ENCODE results near the gene RSPH9.
"Not testable (repeated sequence)": the region's sequence is repeated elsewhere in the genome, so short reads cannot be mapped to it uniquely, and the experiment has no call there.

RSPH9 gene

DNA sequence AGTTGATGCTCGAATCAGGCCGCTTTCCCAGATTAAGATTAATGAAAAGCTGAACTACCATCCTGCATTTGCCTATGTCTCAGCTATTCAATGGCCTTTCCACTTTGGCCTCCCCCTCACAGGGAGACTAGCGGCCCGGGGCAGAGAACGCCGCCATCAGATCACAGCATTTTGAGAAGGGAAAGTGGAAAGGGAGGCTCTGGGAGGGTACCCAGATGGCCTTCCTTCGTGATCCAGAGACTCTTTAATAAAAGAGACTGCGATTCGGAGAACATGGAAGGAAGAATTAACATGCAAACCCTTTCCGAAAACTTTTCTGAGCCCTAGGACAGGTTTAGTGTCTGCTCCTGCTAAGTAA, 42.2 kb downstream of the RSPH9 start:
- DNase-seq (ENCODE audit: low read depth) = no peak

DNA sequence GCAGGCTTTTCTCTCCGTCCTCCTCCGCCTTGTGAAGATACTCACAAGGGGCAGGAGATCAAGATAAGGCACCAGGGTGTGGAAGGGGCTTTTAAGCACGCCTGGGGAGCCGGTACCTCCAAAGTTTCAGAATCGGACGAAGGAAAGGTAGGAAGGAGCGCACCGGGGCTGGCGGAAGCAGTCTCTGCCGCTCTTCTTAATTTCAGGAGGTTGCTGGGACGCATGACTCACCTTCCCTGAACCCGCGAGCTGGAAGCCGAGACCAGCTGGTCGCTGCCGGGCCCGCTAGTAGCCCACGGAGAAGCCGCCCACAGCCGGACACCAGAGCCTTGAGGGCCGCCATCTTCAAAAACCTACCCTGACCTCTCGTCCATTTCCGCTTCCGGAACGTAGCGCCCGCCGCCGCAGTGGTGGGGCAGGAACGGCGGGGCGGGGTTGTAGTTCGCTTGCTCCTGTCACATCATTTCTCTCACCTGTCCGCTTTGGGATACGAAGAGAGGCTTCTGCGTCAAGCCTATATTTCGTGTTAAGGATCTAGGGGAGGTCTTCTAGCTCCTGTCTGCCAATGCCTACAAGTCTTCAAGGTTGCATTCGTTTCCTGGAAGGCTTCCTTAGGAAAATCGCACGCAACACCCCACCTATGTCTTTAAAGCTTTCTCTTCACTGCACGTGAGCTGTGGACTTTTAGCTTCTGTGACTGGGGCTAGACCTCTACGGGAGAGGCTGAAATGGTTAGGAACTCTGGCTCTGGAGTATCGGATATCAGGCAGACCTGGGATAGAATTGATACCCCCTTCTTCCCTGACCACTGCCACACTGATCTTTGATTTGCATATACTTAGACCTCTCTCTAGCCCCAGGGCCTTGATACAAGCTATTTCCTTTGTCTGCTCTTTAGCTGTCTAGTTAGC, 42.9 kb downstream of the RSPH9 start, which contains the start of gene MRPS18A:
Gene MRPS18A (minus strand): TSS at position 355 of the 911 bp plus-strand sequence. CDS start 12 bp downstream, at position 343.
- no peak for DNase-seq (ENCODE audit: low read depth)

DNA sequence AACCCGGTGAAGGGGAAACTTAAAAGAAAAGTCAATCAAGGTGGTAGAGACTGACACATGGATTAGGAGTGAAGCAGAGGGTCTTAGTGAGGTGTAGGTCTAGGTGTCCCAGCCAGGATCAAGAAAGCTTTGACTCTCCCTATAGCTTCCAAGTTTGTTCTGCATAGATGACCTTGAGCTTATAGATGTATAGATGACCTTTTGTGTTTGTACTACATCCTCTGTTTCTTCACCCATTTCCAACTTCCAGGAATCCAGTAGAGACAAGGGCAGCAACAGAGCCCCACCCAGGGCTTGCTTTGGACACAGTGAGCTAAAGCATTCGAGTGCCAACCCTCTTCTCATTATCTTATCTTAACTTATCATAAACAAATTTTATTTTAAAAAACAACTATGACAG, 44.6 kb downstream of the RSPH9 start:
- no peak for DNase-seq (ENCODE audit: low read depth)

DNA sequence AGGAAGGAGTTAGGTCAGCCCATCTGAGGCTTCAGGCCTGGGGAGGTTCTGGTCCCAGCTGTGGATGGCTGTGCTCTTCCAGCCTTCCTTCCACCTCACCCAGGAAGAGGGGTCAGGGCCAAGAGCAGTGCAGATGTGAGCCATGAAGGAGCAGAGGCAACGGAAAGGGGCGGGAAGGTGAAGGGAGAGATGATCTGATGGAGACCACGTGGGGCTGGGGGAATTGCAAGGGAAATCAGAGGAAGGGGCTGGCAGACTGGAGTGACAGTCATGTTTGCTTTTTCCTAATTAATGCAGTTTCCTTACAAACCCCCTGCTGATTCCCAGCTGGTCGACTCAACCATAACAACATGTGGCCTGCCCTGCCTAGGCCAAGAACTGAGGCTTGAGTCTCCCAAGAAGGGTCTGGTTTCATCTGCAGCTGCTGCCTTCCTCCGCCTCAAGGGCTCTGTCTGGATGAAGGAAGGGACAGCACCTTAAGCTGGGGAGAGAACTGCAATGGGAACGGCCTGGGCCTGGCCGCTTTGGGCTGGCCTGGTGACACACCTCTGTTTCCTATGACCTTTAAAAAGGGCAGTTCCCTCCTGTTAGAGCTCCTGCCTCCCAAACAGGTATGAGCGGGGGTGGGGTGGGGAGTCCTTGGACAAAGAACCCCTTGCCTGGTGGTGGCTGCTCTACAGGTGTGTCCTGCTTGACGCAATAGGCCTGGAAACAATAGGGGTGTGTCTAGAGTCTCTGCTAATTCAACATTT, 50.6 kb downstream of the RSPH9 start:
- DNase-seq (ENCODE audit: low read depth) = no peak

DNA sequence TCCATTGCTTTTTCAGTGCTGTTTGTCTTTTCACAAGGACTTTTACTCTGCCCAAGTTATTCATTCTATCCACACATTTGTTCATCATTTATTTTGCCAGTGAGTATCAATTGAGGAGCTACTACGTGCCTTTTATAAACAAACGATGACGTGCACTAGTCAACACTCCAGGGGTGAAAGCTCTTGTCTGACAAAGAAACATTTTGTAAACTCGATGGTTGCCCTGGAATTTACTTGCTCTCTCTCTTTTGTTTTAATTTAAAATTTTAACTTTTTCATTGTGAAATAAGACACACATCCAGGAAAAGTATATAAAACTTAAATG, 51.1 kb downstream of the RSPH9 start:
- no peak for DNase-seq (ENCODE audit: low read depth)

DNA sequence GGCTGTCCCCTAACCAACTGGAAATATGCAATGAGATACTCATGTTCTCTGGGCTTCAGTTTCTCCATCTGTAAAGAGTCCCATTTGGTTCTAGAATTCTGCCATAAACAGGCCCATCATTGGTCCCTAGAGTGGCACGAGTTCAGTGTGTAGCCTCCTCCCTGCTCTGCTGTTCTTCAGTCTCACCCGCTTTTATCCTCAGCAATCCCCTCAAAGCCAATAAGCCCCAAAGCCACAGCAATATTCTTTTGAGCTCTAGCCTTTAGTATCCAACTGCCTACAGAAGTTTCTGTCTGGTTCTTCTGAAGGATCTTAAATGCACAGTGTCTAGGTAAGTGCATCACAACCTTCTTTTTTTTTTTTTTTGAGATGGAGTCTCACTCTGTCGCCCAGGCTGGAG, 52.6 kb downstream of the RSPH9 start:
- DNase-seq (ENCODE audit: low read depth) = no peak

DNA sequence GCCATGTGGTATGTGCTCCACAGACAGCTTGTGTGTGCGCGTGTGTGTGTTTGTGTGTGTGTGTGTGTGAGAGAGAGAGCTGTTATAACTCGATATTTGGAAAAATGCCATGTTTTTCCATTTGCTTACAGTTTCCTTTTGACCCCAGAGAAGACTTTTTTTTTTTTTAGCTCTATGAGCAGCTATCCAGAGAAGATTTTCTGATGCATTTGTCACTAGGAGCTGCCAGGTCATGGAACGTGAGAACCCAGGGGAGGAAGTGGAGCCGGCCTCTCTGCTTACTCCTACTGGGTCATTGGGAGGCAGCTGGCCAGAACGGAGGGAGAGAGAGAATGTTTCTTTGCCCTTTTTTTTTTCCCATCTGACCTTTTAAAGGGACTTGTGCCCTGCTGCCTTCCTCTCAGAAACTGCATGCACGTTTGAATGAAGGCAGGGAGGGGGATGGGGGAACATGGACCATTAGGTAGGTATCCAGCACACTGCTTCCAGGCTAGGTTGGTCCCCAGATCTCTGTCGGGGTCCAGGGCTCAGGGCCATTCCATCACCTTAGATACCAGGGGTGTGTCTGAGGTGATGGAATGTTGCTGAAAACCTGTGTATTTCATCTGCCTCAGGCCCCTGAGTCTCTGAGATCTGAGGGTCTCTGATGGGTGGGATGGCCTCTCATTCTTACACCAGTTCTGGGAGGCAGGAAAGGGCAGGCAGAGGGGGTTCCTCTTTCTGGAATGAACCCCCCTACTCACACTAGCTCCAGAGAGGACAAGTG, 53.9 kb downstream of the RSPH9 start:
- DNase-seq (ENCODE audit: low read depth) = no peak

DNA sequence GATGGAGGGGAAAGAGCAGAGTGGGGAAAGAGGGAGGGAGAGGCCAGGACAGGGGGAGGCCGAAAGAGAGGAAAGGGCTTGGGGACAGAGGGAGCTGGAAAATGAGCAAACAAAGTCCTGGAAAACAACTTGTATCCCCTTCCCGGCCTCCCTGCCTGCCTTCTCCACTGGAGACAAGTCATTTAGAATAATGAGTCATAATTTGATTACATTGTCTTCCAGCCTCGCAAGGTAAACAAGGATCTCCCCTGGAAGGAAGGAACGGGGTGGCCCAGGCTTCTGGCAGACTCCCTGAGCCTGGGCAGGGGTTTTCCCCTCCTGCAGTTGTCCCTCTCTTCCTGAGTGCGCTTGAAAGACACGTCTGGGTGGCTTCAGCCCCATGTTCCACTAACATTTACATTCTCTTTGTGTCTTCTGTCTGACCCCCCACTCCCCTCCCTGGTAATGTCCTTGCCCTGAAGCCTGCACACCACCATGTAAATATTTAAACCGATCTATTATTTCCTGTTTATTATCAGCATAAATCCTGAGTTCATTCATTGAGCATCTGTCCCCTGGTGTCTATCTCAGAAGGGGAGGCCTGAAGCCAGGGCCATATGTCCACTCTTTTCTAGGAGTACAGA, 54.8 kb downstream of the RSPH9 start:
- no peak for DNase-seq (ENCODE audit: low read depth)

DNA sequence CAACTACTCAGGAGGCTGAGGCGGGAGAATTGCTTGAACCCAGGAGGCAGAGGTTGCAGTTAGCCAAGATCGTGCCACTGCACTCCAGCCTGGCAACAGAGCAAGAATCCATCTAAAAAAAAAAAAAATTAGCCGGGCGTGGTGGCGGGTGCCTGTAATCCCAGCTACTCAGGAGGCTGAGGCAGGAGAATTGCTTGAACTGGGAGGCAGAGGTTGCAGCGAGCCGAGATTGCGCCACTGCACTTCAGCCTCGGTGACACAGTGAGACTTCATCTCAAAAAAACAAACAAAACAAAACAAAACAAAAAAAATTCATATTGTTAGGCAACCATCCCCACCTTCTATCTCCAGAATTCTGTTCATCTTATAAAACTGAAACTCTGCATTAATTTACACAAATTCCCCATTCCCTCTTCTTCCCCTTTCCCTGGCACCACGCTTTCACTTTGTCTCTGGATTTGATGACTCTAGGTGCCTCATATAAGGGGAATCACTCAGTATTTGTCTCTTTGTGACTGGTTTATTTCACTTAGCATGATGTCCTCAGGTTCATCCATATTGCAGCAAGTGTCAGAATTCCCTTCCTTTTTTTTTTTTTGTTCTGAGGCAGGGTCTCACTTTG, 56.2 kb downstream of the RSPH9 start:
- DNase-seq (ENCODE audit: low read depth) = not testable (repeated sequence)

DNA sequence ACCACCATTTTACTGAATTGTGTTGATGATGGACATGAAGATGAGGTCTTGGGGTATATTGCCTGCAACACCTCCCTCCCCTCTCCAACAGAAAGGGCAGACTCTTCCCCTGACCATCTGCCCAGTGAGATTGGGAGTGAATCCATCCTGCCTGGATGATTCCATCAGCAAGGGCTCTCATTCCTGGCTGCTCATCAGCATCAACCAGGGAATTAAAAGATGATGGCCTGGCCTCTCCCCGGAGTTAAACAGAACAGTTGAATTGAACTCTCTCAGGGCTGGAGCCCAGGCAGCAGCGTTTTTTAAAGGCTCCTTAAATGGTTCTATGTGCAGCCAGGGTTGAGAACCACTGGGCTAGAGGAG, 57.3 kb downstream of the RSPH9 start:
- DNase-seq (ENCODE audit: low read depth) = no peak

DNA sequence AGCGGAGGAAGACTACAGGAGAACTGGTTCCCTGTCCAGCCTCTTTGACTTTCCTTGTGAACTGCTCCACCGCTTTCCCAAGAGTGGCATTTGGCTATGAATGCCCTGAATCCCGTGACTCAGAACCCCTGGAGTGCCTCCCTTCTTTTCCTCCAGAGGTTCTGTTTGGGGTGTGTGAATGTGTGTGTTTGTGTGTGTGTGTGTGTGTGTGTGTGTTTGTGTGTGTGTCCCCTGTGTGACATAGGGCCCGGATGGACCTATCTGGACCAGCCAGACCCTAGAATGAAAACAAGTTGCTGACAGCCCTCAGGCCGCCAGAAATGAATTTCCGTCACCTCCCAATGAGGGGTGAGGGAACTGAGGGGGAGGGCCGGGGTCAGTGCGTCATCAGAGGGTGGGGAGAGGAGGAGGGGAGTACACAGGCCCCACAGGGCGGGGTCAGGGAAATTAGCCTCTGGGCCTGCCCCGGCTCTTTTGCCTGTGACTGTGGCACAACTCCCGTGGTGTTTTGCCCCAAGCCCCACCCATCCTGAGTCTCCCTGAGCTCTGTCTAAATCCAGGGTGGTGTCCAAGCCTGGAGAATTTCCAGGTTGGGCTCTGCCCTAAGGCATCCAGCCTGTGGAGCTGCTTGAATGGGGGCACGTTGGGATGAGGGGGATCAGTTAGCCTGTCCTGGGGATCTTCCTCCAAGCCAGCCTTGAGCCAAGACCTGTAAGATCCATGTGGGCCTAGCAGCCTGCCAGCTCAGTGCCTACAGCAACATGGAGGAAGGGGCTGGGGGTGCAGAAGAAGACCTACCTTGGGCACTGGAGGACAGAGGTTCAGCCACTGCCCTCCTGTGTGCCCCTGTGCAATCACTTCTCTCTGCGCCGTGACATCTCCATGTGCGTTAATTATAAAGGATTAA, 58.0 kb downstream of the RSPH9 start:
- no peak for DNase-seq (ENCODE audit: low read depth)

DNA sequence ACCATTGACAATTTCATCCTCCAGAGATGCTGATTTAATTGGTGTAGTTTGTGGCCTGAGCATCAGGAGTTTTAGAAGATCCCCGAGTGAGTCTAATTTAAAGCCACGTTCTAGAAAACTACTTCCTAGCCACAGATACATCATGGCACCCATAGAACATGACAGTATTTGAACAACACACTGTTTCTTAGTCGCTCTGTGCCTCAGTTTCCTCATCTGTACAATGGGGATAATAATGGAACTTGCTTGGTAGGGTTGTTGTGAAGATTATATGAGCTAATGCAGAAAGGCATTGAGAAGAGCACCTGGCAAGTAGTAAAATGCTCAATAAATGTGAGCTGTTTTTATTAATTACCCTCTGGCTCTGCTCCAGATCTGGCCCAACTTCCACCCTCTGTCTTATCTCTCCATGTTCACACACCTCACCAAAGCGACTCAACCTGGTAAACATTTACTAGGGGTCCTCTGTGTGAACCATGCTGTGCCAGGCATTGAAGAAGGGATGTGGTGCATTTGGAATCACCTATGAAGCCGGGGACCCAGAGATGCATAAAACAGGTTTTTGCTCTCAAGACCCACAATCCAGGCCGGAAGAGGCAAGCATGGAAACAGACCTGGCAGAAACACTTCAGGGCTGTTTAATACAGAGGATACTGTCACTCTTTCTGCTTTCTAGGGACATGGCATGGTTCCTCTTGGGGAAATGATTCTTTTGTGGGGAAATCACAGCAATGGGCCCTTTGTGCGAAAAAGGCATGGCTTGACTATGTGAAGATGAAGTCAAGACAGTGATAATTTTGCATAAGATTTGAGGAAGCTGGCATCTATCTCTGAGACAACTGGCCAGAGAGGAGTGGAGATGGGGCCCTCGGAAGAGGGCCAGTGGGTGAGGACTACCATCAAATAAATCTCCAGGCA, 58.9 kb downstream of the RSPH9 start:
- DNase-seq (ENCODE audit: low read depth) = no peak

DNA sequence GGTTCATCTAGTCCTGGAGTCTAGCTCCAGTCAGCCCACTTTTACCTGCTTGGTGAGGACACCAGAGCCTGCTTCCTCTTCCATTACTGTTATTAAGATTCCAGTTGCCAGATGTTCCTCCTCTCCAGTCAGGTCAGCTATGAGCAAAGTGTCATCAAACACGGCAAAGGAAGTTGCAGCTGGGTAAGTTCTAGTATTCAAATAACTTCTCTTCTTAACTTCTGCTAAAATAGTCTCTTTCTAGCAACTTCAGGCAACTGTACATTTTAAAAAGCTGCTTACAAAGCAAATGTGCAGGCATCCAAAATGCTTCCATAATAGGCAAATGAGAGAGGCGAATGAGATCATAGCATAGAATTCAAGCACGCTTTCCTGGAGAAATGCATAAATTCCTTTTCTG, 61.2 kb downstream of the RSPH9 start:
- no peak for DNase-seq (ENCODE audit: low read depth)

DNA sequence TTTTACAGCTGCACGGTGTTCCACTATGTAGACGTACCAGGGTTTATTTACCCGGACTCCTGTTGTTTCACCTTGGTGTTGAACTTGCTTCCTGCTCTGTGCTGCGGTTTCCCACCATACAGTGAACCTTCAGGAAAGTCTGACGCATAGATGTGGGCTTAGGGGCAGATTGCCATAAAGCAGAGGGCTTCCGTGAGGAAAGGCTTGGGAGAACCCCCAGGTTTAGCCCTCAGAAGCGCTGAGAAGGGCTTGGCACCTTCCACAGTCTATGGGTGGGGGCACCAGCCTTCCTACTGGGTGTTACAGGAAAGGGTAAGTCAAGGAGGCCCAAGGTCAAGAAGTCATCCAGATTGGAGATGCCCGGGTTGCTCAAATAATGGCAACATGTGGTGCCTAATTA, 62.0 kb downstream of the RSPH9 start:
- DNase-seq (ENCODE audit: low read depth) = no peak

DNA sequence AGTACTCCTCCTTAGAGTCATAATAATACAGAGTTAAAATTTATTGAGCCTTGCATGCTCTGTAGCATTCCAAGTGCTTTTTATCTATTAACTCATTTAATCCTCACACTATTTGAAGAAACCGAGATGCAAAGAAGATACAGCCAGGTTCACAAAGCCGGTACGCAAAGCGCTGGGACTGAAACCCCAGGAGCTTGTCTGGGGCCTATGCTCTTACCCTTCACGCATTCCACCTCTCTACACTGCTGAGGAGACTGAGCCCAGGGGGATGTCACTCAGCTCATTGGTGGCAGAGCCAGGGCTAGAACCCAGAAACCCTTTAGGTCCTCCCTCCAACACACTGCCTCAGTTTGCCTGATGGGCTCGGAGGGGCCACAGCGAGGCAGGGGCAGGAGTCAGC, 62.4 kb downstream of the RSPH9 start:
- no peak for DNase-seq (ENCODE audit: low read depth)

DNA sequence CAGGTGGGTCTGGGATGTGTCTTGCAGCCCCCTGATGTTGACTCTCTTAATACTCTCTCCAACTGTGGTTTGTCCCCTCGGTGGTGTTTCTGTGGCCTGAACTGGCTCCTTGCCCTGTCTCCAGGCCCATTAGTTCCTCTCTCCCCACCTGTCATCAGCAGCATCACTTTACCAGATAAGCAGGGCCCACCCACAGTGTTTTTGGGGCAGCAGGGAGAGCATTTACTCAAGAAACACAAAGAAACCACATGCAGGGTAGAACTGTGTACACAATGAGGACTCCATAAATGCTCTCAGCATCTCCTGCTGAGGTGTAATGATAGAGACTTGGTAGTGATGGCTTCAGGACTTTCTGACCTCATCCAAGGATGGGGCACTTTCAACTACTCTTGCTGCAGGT, 62.9 kb downstream of the RSPH9 start:
- DNase-seq (ENCODE audit: low read depth) = no peak

DNA sequence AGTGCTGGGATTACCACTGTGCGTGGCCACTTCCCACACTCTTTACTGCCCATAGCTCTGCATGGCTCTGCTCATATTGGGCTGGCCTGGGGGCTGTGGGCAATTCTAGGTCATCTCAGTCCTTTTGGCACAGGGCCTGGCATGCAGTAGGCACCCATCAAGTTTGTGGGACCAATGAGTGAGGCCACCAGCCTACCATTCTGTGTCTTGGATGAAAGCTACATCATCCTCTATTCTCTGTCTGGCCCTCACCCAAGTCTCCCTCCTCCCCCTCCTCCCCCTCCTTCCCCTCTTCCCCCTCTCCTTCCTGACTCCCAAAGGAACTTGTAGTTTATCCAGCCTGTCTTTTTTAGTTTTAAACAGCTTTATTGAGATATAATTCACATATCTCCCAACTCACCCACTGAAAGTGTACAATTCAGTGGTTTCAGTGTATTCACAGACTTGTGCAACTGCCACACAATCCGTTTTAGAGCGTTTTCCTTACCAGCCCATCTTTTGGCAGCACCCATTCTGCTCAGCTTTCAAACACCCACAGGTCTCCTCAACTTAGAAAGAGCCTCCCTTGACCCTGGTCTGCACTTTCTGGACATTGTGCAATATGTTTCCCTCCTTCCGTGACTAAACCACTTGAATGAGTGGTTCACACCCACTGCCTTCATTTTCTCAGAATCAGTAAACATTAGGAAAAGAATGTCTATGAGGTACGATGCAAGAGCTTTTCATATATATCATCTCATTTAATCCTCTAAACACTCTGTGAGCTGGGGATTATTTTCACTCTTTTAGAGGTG, 64.2 kb downstream of the RSPH9 start:
- DNase-seq (ENCODE audit: low read depth) = peak; percentile 59

DNA sequence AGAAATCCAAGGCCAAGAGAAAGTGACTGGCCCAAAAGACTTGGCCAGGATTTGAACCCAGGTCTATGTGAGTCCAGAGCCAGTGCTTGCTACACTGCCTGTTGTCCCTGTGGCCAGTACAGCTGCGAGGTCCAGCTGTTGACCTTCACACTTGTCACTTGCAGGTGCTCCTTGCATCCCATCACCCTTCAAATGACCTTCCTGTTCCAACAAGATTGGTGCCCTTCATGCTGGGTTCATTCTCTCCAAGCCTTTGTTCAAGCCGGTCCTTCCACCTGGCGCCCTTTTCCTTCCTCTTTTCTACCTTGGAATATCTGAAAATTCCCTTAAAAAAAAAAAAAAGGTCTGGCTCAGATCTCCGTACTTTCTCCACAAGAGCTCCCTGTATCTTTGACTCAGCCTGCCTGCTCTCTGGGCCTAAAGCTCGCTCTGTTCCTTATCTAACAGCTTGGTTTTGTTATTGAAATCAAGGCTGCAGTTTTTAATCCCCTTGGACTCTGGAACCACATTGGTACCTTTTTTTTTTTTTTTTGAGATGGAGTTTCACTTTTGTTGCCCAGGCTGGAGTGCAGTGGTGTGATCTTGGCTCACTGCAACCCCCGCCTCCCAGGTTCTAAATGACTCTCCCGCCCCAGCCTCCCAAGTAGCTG, 64.9 kb downstream of the RSPH9 start:
- no peak for DNase-seq (ENCODE audit: low read depth)

Data from non-pigmented ciliary epithelial cell (primary cell).